Activated B cell treated with CpG ODN at 0.5 μM for 24 hours (primary cell): ENCODE measurements around the gene AMMECR1. TPM values are rescaled to one million over a fixed set of nuclear protein-coding genes. Genes with fewer than 3 reads are reported as not detected.

Experiments used
- ATAC-seq: fragments of 200-7000 bp; cut with Tn5 transposase; one replicate; pipeline ENCODE4 v1.10.0; 2021; ENCODE audit warnings: low read depth, mild to moderate bottlenecking, moderate library complexity
- CTCF ChIA-PET: fragments of 350-600 bp; sonication (Branson Sonifier 250); formaldehyde crosslinking; loops from one replicate; lab custom pipeline; 2021; ENCODE audit warnings: antibody characterized with exemption; lab: Charles Lee
- POLR2A ChIA-PET: fragments of 350-600 bp; sonication (Branson Sonifier 250); formaldehyde crosslinking; loops from one replicate; lab custom pipeline; 2021; ENCODE audit warnings: antibody characterized with exemption; lab: Charles Lee
- DNase-seq: peaks from one replicate; pipeline ENCODE4 v3.0.0; 2022
- H3K27ac Mint-ChIP-seq: one replicate; pipeline ENCODE4 v1.8.0; 2020; ENCODE audit warnings: mixed read lengths
- H3K27me3 Mint-ChIP-seq: one replicate; pipeline ENCODE4 v1.8.0; 2021; ENCODE audit warnings: mixed read lengths
- H3K36me3 Mint-ChIP-seq: one replicate; pipeline ENCODE4 v1.8.0; 2021; ENCODE audit warnings: low read depth, mixed read lengths
- H3K4me1 Mint-ChIP-seq: one replicate; pipeline ENCODE4 v1.8.0; 2021; ENCODE audit warnings: mixed read lengths
- H3K4me3 Mint-ChIP-seq: one replicate; pipeline ENCODE4 v1.8.0; 2020; ENCODE audit warnings: mild to moderate bottlenecking, mixed read lengths
- H3K9me3 Mint-ChIP-seq: one replicate; pipeline ENCODE4 v1.8.0; 2020; ENCODE audit warnings: mixed read lengths
- intact Hi-C: fragments of 100-400 bp; cut with micrococcal nuclease; formaldehyde crosslinking; loops from one replicate; pipeline ENCODE4 v1.15.1; 2024
- total RNA-seq: library from RNA; stranded (reverse); gene quantifications from 2 replicates; pipeline ENCODE4 v1.2.3, GENCODE V29; 2022
- TF ChIP-seq, protein P1 (sequence below): fragments of 200-600 bp; IDR thresholded peaks from one replicate; pipeline ENCODE4 v1.8.0; 2022; ENCODE audit warnings: antibody characterized with exemption, mild to moderate bottlenecking

The AMMECR1 gene
- total RNA-seq, 1 donor from 2014 or later: 10.8 TPM

DNA sequence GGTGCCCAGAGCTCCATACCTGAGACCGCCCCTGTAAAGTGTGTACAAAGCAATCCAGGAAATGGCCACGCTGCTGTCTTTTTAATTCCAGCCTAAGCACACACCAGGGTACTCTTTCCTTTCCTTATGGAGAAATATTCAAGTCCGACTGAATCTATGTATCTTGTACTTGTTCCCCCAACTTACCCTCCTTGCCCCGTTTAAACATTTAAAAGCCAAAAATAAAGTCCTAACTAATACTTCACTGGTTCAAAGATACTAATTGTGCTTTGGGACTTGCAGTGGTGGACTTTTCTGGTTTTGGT lies 731 bp upstream of the AMMECR1 start:
- H3K4me3 Mint-ChIP-seq: peak overlapping the region; percentile 94
- no peaks in the 10 kb centered on the region for H3K27me3 Mint-ChIP-seq
- peaks cover 30% of the 10 kb centered on the region for H3K4me1 Mint-ChIP-seq
- TF ChIP-seq, protein P1, sequence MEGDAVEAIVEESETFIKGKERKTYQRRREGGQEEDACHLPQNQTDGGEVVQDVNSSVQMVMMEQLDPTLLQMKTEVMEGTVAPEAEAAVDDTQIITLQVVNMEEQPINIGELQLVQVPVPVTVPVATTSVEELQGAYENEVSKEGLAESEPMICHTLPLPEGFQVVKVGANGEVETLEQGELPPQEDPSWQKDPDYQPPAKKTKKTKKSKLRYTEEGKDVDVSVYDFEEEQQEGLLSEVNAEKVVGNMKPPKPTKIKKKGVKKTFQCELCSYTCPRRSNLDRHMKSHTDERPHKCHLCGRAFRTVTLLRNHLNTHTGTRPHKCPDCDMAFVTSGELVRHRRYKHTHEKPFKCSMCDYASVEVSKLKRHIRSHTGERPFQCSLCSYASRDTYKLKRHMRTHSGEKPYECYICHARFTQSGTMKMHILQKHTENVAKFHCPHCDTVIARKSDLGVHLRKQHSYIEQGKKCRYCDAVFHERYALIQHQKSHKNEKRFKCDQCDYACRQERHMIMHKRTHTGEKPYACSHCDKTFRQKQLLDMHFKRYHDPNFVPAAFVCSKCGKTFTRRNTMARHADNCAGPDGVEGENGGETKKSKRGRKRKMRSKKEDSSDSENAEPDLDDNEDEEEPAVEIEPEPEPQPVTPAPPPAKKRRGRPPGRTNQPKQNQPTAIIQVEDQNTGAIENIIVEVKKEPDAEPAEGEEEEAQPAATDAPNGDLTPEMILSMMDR: no peak
- CTCF ChIA-PET: no interaction called here
- peaks cover 2% of the 10 kb centered on the region for H3K36me3 Mint-ChIP-seq
- POLR2A ChIA-PET: interaction anchor here (1.1 to 3.7 kb wide), 6 partner anchors 23 to 1362 kb away, joined by 3 to 14 read pairs (median 4); partner anchors contain the start of gene ALG13
- DNase-seq (no peak), ATAC-seq (peak; percentile 25)
- no peaks in the 10 kb centered on the region for H3K9me3 Mint-ChIP-seq
- peak overlapping the region; percentile 97 for H3K27ac Mint-ChIP-seq
- intact Hi-C loops: loop anchor here (1.0 to 5.0 kb wide), 8 partner anchors 22 to 1364 kb away; partner anchors contain the start of genes ALG13, NXT2 and TMEM164

GRCh38 chrX:110317061-110317819 lies 645 bp downstream of the AMMECR1 start:
- peak; percentile 12 for ATAC-seq
- H3K4me1 Mint-ChIP-seq: peaks cover 32% of the 10 kb centered on the region
- intact Hi-C loops: loop anchor here (5.0 kb wide), 3 partner anchors 35 to 1365 kb away; partner anchors contain the start of gene ALG13
- ChIA-PET CTCF (interaction anchor here (0.6 to 1.3 kb wide), 3 partner anchors 47 to 162 kb away, joined by 3 read pairs; no protein-coding TSS in a partner anchor), POLR2A (interaction anchor here (0.7 to 3.7 kb wide), 8 partner anchors 24 to 584 kb away, joined by 3 to 14 read pairs (median 5); partner anchors contain the start of gene ACSL4)
- DNase-seq: peak; percentile 28
- no peaks in the 10 kb centered on the region for H3K27me3 Mint-ChIP-seq
- H3K4me3 Mint-ChIP-seq: peak overlapping the region; percentile 94
- TF ChIP-seq, protein P1: no peak
- H3K9me3 Mint-ChIP-seq: no peaks in the 10 kb centered on the region
- peaks cover 2% of the 10 kb centered on the region for H3K36me3 Mint-ChIP-seq
- peak overlapping the region; percentile 74 for H3K27ac Mint-ChIP-seq

- Mint-ChIP-seq H3K4me3 (peak overlapping the region; percentile 94), H3K9me3 (no peaks in the 10 kb centered on the region), H3K4me1 (peaks cover 29% of the 10 kb centered on the region), H3K36me3 (peaks cover 2% of the 10 kb centered on the region), H3K27ac (peak overlapping the region; percentile 74), H3K27me3 (no peaks in the 10 kb centered on the region)
- ATAC-seq: no peak
- DNase-seq: no peak
- CTCF ChIA-PET: interaction anchor here (0.6 to 1.3 kb wide), 2 partner anchors 46 to 156 kb away, joined by 3 read pairs; no protein-coding TSS in a partner anchor
- POLR2A ChIA-PET: interaction anchor here (0.7 to 3.7 kb wide), 4 partner anchors 108 to 583 kb away, joined by 5 to 14 read pairs (median 8); partner anchors contain the start of gene ACSL4
- TF ChIP-seq, protein P1: no peak
- intact Hi-C loops: loop anchor here (5.0 kb wide), 3 partner anchors 34 to 1366 kb away; partner anchors contain the start of gene ALG13
Measured at GRCh38 chrX:110316351-110317060, 1.4 kb downstream of the AMMECR1 start.

DNA sequence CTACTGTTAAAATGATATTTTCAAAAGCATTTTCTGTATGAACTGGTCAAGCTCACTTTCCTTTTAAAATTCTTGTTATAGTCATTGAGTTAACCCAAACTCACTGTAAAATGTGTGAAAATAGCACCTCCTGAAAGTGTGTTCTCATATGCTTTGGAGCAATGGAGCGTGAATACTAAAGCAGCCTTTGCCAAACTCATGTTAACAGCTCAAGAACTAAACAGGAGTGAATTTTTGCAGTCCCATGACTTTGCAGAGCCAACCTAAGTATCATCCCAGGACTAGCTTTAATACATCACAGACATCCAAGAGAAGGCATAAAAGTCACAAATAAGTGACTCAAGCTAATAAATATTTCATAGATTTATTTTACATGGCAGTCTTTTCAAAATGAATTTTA lies 2.3 kb downstream of the AMMECR1 start:
- no peaks in the 10 kb centered on the region for H3K27me3 Mint-ChIP-seq
- H3K27ac Mint-ChIP-seq: no peak overlapping the region
- DNase-seq (no peak), ATAC-seq (no peak)
- H3K4me3 Mint-ChIP-seq: peak overlapping the region; percentile 52
- POLR2A ChIA-PET: interaction anchor here (2.8 kb wide), 1 partner anchor 582 kb away, joined by 11 read pairs; the partner anchor contains the start of gene ACSL4
- TF ChIP-seq, protein P1: no peak
- H3K9me3 Mint-ChIP-seq: no peaks in the 10 kb centered on the region
- intact Hi-C loops: loop anchor here (5.0 kb wide), 3 partner anchors 33 to 1367 kb away; partner anchors contain the start of gene ALG13
- H3K4me1 Mint-ChIP-seq: peaks cover 38% of the 10 kb centered on the region
- peaks cover 2% of the 10 kb centered on the region for H3K36me3 Mint-ChIP-seq
- CTCF ChIA-PET: interaction anchor here (0.7 kb wide), 1 partner anchor 96 kb away, joined by 3 read pairs; no protein-coding TSS in a partner anchor
